Right lobe of liver (tissue), 6 donors: ENCODE data around the gene DOCK2. TPM values are rescaled to one million over a fixed set of nuclear protein-coding genes. Genes with fewer than 3 reads are reported as not detected.

Source experiments
- ATAC-seq, 4 donors: fragments of 200-7000 bp; cut with Tn5 transposase; one replicate each; pipeline ENCODE4 v1.9.1; 2020; ENCODE audit warnings: mild to moderate bottlenecking in 4 of 4, moderate library complexity in 4 of 4
- DNase-seq, 3 donors: peaks; one replicate each; pipeline ENCODE4 v3.0.0-alpha.2; 2020
- H3K27ac ChIP-seq, 3 donors: fragments of 200-600 bp; one replicate each; pipeline ENCODE4 v1.8.0; 2022
- H3K27me3 ChIP-seq, 2 donors: fragments of 200-600 bp; one replicate each; pipeline ENCODE4 v1.8.0; 2022
- H3K36me3 ChIP-seq, 4 donors: fragments of 200-600 bp; sonication (generic) in 1 of 4; one replicate each; pipeline versions ENCODE4 v1.5.1 to v1.8.0; 2017 to 2022; ENCODE audit warnings: control low read depth in 1 of 4
- H3K4me1 ChIP-seq, 4 donors: fragments of 200-600 bp; sonication (generic) in 1 of 4; one replicate each; pipeline versions ENCODE4 v1.5.1 to v1.8.0; 2017 to 2022; ENCODE audit warnings: control low read depth in 1 of 4
- H3K4me3 ChIP-seq, 3 donors: fragments of 200-600 bp; one replicate each; pipeline ENCODE4 v1.8.0; 2022
- H3K9me3 ChIP-seq, 4 donors: fragments of 200-600 bp; sonication (generic) in 1 of 4; one replicate each; pipeline versions ENCODE4 v1.5.1 to v1.8.0; 2017 to 2022; ENCODE audit warnings: control low read depth in 1 of 4
- POLR2A ChIP-seq: fragments of 450-650 bp; IDR thresholded peaks from one replicate; pipeline ENCODE4 v1.6.1; 2017; ENCODE audit warnings: antibody characterized with exemption, mild to moderate bottlenecking
- WGBS: methylation state at CpG from one replicate; pipeline ENCODE4 v1.1.6; 2018; ENCODE audit warnings: low coverage, low lambda C conversion rate; ENCODE audit not compliant: insufficient coverage; ENCODE audit errors: missing lambda C conversion rate; 5-methylcytosine and 5-hydroxymethylcytosine counted together
- intact Hi-C, 2 donors: fragments of 100-400 bp; cut with DNase I; formaldehyde crosslinking; loops; one replicate each; pipeline versions ENCODE4 v1.11.2 to v1.14.1; 2022
- total RNA-seq, 6 experiments: library from RNA; depleted of rRNA in 2 of 6; stranded (reverse); fragments of >200 nt in 2 of 6; fragmentation: NEBNext Ultra II Directional in 3 of 6; extraction: Animal tissue kit (Norgen Biotek cat#: 25700) in 3 of 6; gene quantifications; one replicate each; pipeline versions ENCODE4 v1.1.0 to v1.2.4, GENCODE V29; 2016 to 2023
- TF ChIP-seq, protein P1 (sequence below), 4 donors: fragments of 200-600 bp in 3 of 4; fragments of 450-650 bp in 1 of 4; IDR thresholded peaks; one replicate each; pipeline versions ENCODE4 v1.5.1 to v1.8.0; 2016 to 2022; ENCODE audit warnings: antibody characterized with exemption in 4 of 4, mild to moderate bottlenecking in 2 of 4
- donor health status: DM: no; HTN: yes; CAD: no.
- donor health status: DM: no; HTN: no; CAD: no.
- donor health status: DM: no; HTN: no; CAD: no.
- donor health status: DM: no; HTN: yes; CAD: no.
- donor health status: DM: no; HTN: yes; CAD: no.

DOCK2 gene
- total RNA-seq, 6 experiments from 2014 or later, result 5.0 to 14.5 (median 7.4) TPM

DNA sequence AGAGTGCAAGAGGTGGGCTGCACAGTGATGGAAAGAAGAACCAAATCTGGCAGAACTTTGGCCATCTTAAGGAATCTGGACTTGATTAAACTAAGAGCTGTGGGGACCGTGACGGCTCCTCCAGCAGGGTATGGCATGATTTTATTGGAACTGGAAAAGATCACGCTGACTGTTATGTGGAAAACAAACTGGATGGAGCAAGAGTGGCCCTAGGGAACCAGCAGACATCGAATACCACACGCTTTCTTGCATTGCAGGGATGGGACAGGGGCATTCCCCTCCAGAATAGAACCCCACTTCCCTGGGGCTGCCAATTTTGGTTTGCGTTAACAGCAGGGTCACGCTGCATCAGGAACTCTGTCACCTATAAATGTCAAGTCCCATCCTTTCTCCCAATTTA, 304.5 kb downstream of the DOCK2 start:
- no peaks in the 10 kb centered on the region for H3K36me3 ChIP-seq
- no peak for ATAC-seq
- no peaks in the 10 kb centered on the region for H3K4me1 ChIP-seq
- H3K27me3 ChIP-seq, result no peaks in the 10 kb centered on the region
- H3K9me3 ChIP-seq, result no peaks in the 10 kb centered on the region
- H3K4me3 ChIP-seq, result no peak overlapping the region
- 67% methylated on average over 2 of the region's 7 CpGs for WGBS
- no peak for TF ChIP-seq POLR2A
- TF ChIP-seq, protein P1, sequence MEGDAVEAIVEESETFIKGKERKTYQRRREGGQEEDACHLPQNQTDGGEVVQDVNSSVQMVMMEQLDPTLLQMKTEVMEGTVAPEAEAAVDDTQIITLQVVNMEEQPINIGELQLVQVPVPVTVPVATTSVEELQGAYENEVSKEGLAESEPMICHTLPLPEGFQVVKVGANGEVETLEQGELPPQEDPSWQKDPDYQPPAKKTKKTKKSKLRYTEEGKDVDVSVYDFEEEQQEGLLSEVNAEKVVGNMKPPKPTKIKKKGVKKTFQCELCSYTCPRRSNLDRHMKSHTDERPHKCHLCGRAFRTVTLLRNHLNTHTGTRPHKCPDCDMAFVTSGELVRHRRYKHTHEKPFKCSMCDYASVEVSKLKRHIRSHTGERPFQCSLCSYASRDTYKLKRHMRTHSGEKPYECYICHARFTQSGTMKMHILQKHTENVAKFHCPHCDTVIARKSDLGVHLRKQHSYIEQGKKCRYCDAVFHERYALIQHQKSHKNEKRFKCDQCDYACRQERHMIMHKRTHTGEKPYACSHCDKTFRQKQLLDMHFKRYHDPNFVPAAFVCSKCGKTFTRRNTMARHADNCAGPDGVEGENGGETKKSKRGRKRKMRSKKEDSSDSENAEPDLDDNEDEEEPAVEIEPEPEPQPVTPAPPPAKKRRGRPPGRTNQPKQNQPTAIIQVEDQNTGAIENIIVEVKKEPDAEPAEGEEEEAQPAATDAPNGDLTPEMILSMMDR (IDR thresholded peaks at IDR 0.05), result no peak
- intact Hi-C loops, result no loop called here
- DNase-seq, result no peak
- no peak overlapping the region for H3K27ac ChIP-seq

- H3K9me3 ChIP-seq, result no peaks in the 10 kb centered on the region
- no peaks in the 10 kb centered on the region for H3K36me3 ChIP-seq
- DNase-seq (no peak), ATAC-seq (no peak)
- H3K27ac ChIP-seq, result no peak overlapping the region
- no peaks in the 10 kb centered on the region for H3K4me1 ChIP-seq
- intact Hi-C loops, result no loop called here
- H3K4me3 ChIP-seq, result no peak overlapping the region
- no peaks in the 10 kb centered on the region for H3K27me3 ChIP-seq
- WGBS, result no CpG with 5 or more reads among the region's 1 CpG
- TF ChIP-seq, protein P1 (IDR thresholded peaks at IDR 0.05), result no peak
- no peak for TF ChIP-seq POLR2A
Observed at GRCh38 chr5:169942181-169942580, 305.1 kb downstream of the DOCK2 start.

DNA sequence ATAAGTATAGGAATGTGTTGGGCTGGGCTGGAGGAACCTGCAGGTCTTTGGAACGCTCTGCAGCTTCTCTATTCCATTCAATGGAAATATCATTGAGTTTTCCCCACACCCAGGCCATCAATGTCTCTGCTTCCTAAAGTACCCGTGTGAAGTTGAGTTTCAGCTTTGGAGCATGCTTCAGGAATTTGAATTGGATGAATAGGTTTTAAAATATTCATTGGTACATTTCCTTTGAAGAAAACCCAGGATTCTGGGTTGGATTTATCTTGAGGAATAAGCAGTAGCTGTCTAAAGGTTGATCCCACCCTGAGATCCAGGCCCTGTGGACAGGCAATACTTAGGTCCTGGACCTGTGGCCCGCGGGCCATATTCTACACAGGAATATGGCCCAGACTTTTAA, 306.0 kb downstream of the DOCK2 start:
- TF ChIP-seq POLR2A, result no peak
- TF ChIP-seq, protein P1 (IDR thresholded peaks at IDR 0.05), result no peak
- ATAC-seq (no peak), DNase-seq (no peak)
- WGBS, result 69% methylated on average over 2 of the region's 4 CpGs
- Histone ChIP-seq H3K27ac (no peak overlapping the region), H3K9me3 (no peaks in the 10 kb centered on the region), H3K4me1 (no peaks in the 10 kb centered on the region), H3K27me3 (no peaks in the 10 kb centered on the region), H3K36me3 (no peaks in the 10 kb centered on the region), H3K4me3 (no peak overlapping the region)
- intact Hi-C loops, result no loop called here

DNA sequence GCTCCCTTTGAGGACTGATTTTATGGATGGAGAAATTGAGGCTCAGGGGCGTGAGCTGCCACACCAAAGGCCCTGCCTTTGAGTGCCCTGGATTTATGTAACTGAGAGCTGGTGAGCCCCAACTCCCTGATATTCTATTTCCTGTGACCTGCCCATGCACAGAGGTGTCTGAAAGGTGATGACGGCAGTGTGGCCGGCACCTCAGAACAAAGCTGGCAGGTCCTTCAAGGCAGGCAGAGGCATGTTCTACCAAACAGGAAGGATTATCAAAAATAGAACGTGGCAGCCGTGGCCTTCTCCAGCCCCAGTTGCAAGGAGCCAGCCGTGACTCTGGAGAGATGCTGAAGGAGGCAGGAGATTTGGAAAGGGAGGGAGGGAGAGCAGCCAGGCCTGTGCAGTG, 307.0 kb downstream of the DOCK2 start:
- Histone ChIP-seq H3K27ac (no peak overlapping the region), H3K27me3 (no peaks in the 10 kb centered on the region), H3K4me1 (no peaks in the 10 kb centered on the region), H3K36me3 (no peaks in the 10 kb centered on the region), H3K9me3 (no peaks in the 10 kb centered on the region), H3K4me3 (no peak overlapping the region)
- no peak for DNase-seq
- WGBS, result 46% methylated on average over 6 of the region's 6 CpGs
- intact Hi-C loops, result no loop called here
- ATAC-seq, result no peak
- no peak for TF ChIP-seq POLR2A
- TF ChIP-seq, protein P1 (IDR thresholded peaks at IDR 0.05), result no peak
